GM12875 (cell line): ENCODE data around the gene ADGRB2.
A peak's percentile ranks its signal among the peaks of the same experiment; 100 is the strongest.

Experiments used
- H3K4me3 ChIP-seq: one replicate; pipeline ENCODE4 v1.5.1; 2011; ENCODE audit warnings: low read depth, low read length, control low read depth
- CTCF ChIP-seq: IDR thresholded peaks from 2 replicates; pipeline ENCODE4 v1.5.1; 2011; ENCODE audit warnings: low read depth, mild to moderate bottlenecking, control low read depth, inconsistent platforms, low read length, moderate library complexity, borderline replicate concordance; ENCODE audit not compliant: insufficient read depth

ADGRB2 gene

GRCh38 chr1:31790641-31791091 is 26.5 kb upstream of the ADGRB2 start:
- no peak for TF ChIP-seq CTCF

GRCh38 chr1:31790140-31790539 is 26.0 kb upstream of the ADGRB2 start:
- no peak for TF ChIP-seq CTCF
- no peak overlapping the region for H3K4me3 ChIP-seq

More at GRCh38 chr1:31790641-31791091, 26.5 kb upstream of the ADGRB2 start:
- no peak overlapping the region for H3K4me3 ChIP-seq

- peak; percentile 96 for TF ChIP-seq CTCF
- peak overlapping the region; percentile 42 for H3K4me3 ChIP-seq
These were observed 25.3 kb upstream of the ADGRB2 start for GRCh38 chr1:31789259-31790065.

- H3K4me3 ChIP-seq, result peak overlapping the region; percentile 42
- TF ChIP-seq CTCF, result no peak
These were observed 24.7 kb upstream of the ADGRB2 start for GRCh38 chr1:31788825-31789256.

- no peak for TF ChIP-seq CTCF
- H3K4me3 ChIP-seq, result peak overlapping the region; percentile 42
These were observed 24.1 kb upstream of the ADGRB2 start for GRCh38 chr1:31788138-31788824.

- no peak overlapping the region for H3K4me3 ChIP-seq
- no peak for TF ChIP-seq CTCF
These were observed 23.6 kb upstream of the ADGRB2 start for GRCh38 chr1:31787786-31788137.
